Left forelimb (tissue), 1 donor: ENCODE results near the gene EIPR1.

Experiments used
- DNase-seq: peaks from one replicate; pipeline ENCODE4 v3.0.0-alpha.2; 2018; ENCODE audit warnings: low spot score

Gene EIPR1

GRCh38 chr2:3324036-3324386, 53.6 kb downstream of the EIPR1 start:
- no peak for DNase-seq

GRCh38 chr2:3323360-3324035, 54.1 kb downstream of the EIPR1 start:
- no peak for DNase-seq

- no peak for DNase-seq
Observed at GRCh38 chr2:3322311-3322970, 55.2 kb downstream of the EIPR1 start.

- DNase-seq, result no peak
Observed at GRCh38 chr2:3321825-3322224, 55.8 kb downstream of the EIPR1 start.

GRCh38 chr2:3320910-3321605, 56.6 kb downstream of the EIPR1 start:
- DNase-seq, result no peak

- no peak for DNase-seq
Observed at GRCh38 chr2:3319745-3320566, 57.7 kb downstream of the EIPR1 start.

GRCh38 chr2:3319134-3319533, 58.5 kb downstream of the EIPR1 start:
- no peak for DNase-seq

GRCh38 chr2:3317871-3318590, 59.6 kb downstream of the EIPR1 start:
- no peak for DNase-seq

- no peak for DNase-seq
Observed at GRCh38 chr2:3317277-3317685, 60.3 kb downstream of the EIPR1 start.

GRCh38 chr2:3316456-3317276, 61.0 kb downstream of the EIPR1 start:
- no peak for DNase-seq

GRCh38 chr2:3314626-3315025, 63.0 kb downstream of the EIPR1 start:
- DNase-seq, result no peak

- DNase-seq, result no peak
Observed at GRCh38 chr2:3313781-3314375, 63.7 kb downstream of the EIPR1 start.

- DNase-seq, result no peak
Observed at GRCh38 chr2:3312576-3313345, 64.9 kb downstream of the EIPR1 start.

GRCh38 chr2:3311601-3312000, 66.0 kb downstream of the EIPR1 start:
- no peak for DNase-seq

- DNase-seq, result no peak
Observed at GRCh38 chr2:3309496-3310355, 67.9 kb downstream of the EIPR1 start.

GRCh38 chr2:3307901-3308300, 69.7 kb downstream of the EIPR1 start:
- DNase-seq, result no peak

- no peak for DNase-seq
Observed at GRCh38 chr2:3307236-3307635, 70.4 kb downstream of the EIPR1 start.

GRCh38 chr2:3305952-3306351, 71.7 kb downstream of the EIPR1 start:
- no peak for DNase-seq

- no peak for DNase-seq
Observed at GRCh38 chr2:3305431-3305830, 72.2 kb downstream of the EIPR1 start.
